ENCODE results near the gene HRH1.
"Not testable (repeated sequence)": the region's sequence is repeated elsewhere in the genome, so short reads cannot be mapped to it uniquely, and the experiment has no call there.

The HRH1 gene

DNA sequence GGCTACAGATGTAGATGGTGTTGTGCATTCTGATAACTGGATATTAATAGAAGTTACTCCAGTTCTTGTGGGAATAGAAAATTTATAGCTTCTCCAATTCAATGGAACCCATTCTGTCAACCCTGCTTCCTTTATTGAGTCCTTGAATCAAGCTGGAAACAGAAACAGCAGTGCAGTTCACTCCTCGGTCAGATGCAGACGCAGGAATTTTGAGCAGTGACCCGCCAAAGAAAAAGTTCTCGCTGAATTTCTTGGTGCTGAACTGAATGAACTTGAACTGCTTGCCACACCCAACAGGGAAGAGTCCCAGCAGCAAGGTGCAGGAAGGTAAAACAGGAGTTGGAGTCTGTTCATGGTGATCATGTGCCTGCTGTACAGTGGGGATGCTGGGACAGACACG is 10.3 kb downstream of the HRH1 start:
- no peak for DNase-seq
- peaks cover 48% of the 10 kb centered on the region for H3K27me3 Mint-ChIP-seq (ENCODE audit: low read depth, poor library complexity)
- TF ChIP-seq, protein P1, sequence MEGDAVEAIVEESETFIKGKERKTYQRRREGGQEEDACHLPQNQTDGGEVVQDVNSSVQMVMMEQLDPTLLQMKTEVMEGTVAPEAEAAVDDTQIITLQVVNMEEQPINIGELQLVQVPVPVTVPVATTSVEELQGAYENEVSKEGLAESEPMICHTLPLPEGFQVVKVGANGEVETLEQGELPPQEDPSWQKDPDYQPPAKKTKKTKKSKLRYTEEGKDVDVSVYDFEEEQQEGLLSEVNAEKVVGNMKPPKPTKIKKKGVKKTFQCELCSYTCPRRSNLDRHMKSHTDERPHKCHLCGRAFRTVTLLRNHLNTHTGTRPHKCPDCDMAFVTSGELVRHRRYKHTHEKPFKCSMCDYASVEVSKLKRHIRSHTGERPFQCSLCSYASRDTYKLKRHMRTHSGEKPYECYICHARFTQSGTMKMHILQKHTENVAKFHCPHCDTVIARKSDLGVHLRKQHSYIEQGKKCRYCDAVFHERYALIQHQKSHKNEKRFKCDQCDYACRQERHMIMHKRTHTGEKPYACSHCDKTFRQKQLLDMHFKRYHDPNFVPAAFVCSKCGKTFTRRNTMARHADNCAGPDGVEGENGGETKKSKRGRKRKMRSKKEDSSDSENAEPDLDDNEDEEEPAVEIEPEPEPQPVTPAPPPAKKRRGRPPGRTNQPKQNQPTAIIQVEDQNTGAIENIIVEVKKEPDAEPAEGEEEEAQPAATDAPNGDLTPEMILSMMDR (IDR thresholded peaks at IDR 0.05) = no peak
- no peak overlapping the region for H3K4me3 Mint-ChIP-seq
- no peaks in the 10 kb centered on the region for H3K4me1 Mint-ChIP-seq
- no peaks in the 10 kb centered on the region for H3K36me3 Mint-ChIP-seq (ENCODE audit: low read depth)
- no peak overlapping the region for H3K27ac Mint-ChIP-seq
- no peaks in the 10 kb centered on the region for H3K9me3 Mint-ChIP-seq

DNA sequence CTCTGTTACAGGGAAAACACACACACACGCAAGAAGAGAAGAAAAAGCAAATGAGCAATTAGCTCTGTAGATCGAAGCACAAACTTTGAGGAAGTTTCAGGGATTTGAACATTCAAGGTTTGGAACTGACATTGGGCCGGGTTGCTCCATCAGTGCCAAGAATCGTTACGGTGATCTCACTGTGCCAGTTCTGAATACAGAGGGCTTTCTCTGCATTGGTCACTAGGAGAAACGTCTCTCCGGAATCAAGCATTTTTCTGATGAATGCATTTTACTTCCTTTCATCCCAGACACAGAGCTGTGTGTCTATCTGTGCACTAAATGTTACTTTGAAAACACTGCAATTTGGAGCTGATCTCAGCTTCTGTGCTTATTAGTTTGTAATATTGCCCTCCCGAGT is 11.2 kb downstream of the HRH1 start:
- Mint-ChIP-seq H3K4me3 (no peak overlapping the region), H3K36me3 (ENCODE audit: low read depth) (no peaks in the 10 kb centered on the region), H3K9me3 (no peaks in the 10 kb centered on the region), H3K4me1 (no peaks in the 10 kb centered on the region), H3K27me3 (ENCODE audit: low read depth, poor library complexity) (peaks cover 45% of the 10 kb centered on the region), H3K27ac (no peak overlapping the region)
- TF ChIP-seq, protein P1 (IDR thresholded peaks at IDR 0.05) = no peak
- no peak for DNase-seq

DNA sequence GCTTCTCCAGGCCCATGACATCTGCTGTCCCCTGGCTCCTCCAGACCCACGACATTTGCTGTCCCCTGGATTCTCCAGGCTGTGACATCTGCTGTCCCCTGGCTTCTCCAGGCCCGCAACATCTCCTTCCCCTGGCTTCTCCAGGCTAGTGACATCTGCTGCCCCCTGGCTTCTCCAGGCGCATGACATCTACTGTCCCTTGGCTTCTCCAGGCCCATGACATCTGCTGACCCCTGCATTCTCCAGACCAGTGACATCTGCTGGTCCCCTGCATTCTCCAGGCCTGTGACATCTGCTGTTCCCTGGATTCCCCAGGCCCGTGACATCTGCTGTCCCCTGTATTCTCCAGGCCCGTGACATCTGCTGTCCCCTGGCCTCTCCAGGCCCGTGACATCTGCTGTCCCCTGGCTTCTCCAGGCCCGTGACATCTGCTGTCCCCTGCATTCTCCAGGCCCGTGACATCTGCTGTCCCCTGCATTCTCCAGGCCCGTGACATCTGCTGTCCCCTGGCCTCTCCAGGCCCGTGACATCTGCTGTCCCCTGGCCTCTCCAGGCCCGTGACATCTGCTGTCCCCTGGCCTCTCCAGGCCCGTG is 12.6 kb downstream of the HRH1 start:
- peaks cover 40% of the 10 kb centered on the region for H3K27me3 Mint-ChIP-seq (ENCODE audit: low read depth, poor library complexity)
- H3K27ac Mint-ChIP-seq; DNase-seq; H3K9me3 Mint-ChIP-seq; H3K4me1 Mint-ChIP-seq; H3K36me3 Mint-ChIP-seq (ENCODE audit: low read depth); H3K4me3 Mint-ChIP-seq: not testable (repeated sequence)

DNA sequence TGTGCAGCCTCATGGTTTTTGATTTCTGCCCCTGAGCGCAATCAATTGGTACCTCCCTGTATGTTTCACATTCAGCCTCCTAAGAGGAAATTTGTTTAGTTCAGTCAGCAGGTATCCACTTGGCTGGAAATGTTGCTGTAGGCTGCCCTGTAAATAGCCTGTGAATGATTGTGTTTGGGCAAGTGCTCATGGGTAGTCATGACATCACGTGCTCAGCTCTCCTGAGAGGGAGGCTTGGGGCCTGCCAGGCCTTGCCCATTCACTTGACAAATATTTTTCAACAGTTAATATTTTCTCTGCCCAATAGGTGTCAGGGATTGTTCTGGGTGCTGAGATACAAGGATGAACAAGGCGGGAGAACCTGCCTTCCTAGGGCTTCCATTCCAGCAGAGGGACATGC is 13.3 kb downstream of the HRH1 start:
- Mint-ChIP-seq H3K36me3 (ENCODE audit: low read depth) (no peaks in the 10 kb centered on the region), H3K4me3 (no peak overlapping the region), H3K4me1 (no peaks in the 10 kb centered on the region)

DNA sequence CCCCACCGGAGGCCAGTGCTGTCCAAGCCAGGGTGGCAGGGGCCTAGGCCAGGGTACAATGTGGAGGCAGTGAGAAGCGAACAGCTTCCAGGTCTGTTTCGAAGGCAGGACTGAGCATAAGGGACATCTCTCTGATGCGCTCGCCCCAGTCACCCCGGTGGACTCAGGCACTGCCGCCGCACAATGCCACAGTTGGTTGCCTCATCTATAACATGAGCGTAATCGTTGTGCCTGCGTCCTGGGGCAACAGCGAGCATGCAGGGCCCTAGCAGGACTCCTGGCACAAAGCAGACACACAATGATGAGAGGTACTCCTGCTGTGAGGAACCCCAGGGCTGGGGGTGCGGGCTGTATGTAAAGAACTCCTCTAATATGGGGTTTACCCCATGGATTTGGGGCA is 14.1 kb downstream of the HRH1 start:
- Mint-ChIP-seq H3K36me3 (ENCODE audit: low read depth) (no peaks in the 10 kb centered on the region), H3K4me1 (no peaks in the 10 kb centered on the region)

More for the DNA sequence above, 13.3 kb downstream of the HRH1 start:
- Mint-ChIP-seq H3K27me3 (ENCODE audit: low read depth, poor library complexity) (peaks cover 34% of the 10 kb centered on the region), H3K9me3 (no peaks in the 10 kb centered on the region), H3K27ac (no peak overlapping the region)
- TF ChIP-seq, protein P1 (IDR thresholded peaks at IDR 0.05) = no peak
- DNase-seq = no peak

DNA sequence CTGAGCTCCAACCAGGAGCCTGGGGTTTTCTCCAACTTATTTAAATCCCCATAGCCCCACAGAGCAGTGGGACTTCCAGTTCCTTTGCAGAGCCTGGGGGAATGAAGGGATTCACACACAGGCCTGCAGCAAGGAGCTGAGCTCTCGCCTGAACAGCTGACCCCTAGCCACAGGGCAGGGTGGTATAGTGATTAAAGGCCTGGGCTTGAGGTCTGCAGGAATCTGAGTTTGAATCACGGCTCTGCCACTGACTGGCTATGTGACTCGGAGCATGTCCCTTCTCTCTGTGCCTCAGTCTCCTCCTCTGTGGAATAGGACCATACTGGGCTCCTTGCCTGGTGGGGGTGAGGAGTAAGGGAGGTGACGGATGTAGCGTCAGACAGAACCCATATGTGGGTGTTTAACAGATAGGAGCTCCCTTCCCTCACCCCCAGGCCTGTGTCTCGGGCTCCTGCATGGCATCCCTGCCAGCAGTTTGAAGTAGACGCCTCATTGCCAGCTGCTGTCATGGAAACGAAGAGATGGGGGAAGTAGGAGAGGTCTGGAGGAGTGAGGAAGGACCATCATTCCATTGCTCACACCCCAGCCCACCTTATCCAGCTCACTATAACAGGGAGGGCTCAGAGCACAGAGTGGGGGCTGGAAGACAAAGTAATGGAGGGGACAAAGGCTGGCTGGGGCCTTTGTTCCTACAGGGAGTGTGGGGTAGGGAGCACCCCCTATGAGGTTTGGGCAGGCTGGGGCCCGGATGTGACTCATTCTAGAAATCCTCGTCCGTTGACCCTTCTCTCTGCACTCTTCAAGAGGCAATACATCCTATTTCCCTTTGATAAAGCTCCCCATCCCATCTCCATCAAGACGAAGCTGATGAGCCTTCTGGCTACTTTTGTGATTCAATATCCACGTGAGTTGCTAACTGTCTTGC is 14.8 kb downstream of the HRH1 start:
- H3K27ac Mint-ChIP-seq = no peak overlapping the region

More for the DNA sequence above, 14.1 kb downstream of the HRH1 start:
- H3K27ac Mint-ChIP-seq = no peak overlapping the region
- peaks cover 29% of the 10 kb centered on the region for H3K27me3 Mint-ChIP-seq (ENCODE audit: low read depth, poor library complexity)
- TF ChIP-seq, protein P1 (IDR thresholded peaks at IDR 0.05) = no peak
- H3K9me3 Mint-ChIP-seq = no peaks in the 10 kb centered on the region
- H3K4me3 Mint-ChIP-seq = no peak overlapping the region
- no peak for DNase-seq

More for the DNA sequence above, 14.8 kb downstream of the HRH1 start:
- no peaks in the 10 kb centered on the region for H3K9me3 Mint-ChIP-seq
- DNase-seq = no peak
- no peak overlapping the region for H3K4me3 Mint-ChIP-seq
- no peaks in the 10 kb centered on the region for H3K36me3 Mint-ChIP-seq (ENCODE audit: low read depth)
- TF ChIP-seq, protein P1 (IDR thresholded peaks at IDR 0.05) = no peak
- H3K4me1 Mint-ChIP-seq = no peaks in the 10 kb centered on the region
- H3K27me3 Mint-ChIP-seq (ENCODE audit: low read depth, poor library complexity) = peaks cover 22% of the 10 kb centered on the region
